MCF 10A (cell line): Measurements from ENCODE around the gene AMFR. TPM values are rescaled to one million over a fixed set of nuclear protein-coding genes. Genes with fewer than 3 reads are reported as not detected.

Experiments used
- BruUV-seq: library from RNA; stranded (reverse); fragments of 400-500 nt; replicated peaks from 2 replicates; lab custom pipeline; 2021; lab: Mats Ljungman, UMichigan
- CTCF ChIA-PET: fragments of 300-600 bp; sonication (Branson Sonifier 250); formaldehyde crosslinking; extraction: SDS; loops from one replicate; lab custom pipeline; 2021; ENCODE audit warnings: antibody characterized with exemption, inconsistent platforms; lab: Yijun Ruan, JAX
- POLR2A ChIA-PET: fragments of 300-600, 350-650 bp; sonication (Branson Sonifier 250); formaldehyde crosslinking; extraction: SDS; loops from one replicate; lab custom pipeline; 2020; ENCODE audit warnings: antibody characterized with exemption, inconsistent platforms; lab: Yijun Ruan, JAX
- DNase-seq: peaks from one replicate; pipeline ENCODE4 v3.0.0-alpha.2; 2018; ENCODE audit not compliant: unreplicated experiment
- H3K27ac Mint-ChIP-seq: one replicate; pipeline ENCODE4 v1.8.0; 2022; ENCODE audit warnings: mild to moderate bottlenecking, low read depth, mixed read lengths; ENCODE audit not compliant: unreplicated experiment
- H3K27me3 Mint-ChIP-seq: one replicate; pipeline ENCODE4 v1.8.0; 2022; ENCODE audit warnings: mixed read lengths; ENCODE audit not compliant: insufficient read depth, unreplicated experiment
- H3K36me3 Mint-ChIP-seq: one replicate; pipeline ENCODE4 v1.8.0; 2022; ENCODE audit warnings: mild to moderate bottlenecking, moderate library complexity, mixed read lengths; ENCODE audit not compliant: insufficient read depth, unreplicated experiment
- H3K4me1 Mint-ChIP-seq: one replicate; pipeline ENCODE4 v1.8.0; 2022; ENCODE audit warnings: mixed read lengths; ENCODE audit not compliant: insufficient read depth, unreplicated experiment
- H3K4me3 Mint-ChIP-seq: one replicate; pipeline ENCODE4 v1.8.0; 2022; ENCODE audit warnings: mild to moderate bottlenecking, moderate library complexity, mixed read lengths; ENCODE audit not compliant: unreplicated experiment
- H3K9me3 Mint-ChIP-seq: one replicate; pipeline ENCODE4 v1.8.0; 2022; ENCODE audit warnings: mixed read lengths; ENCODE audit not compliant: unreplicated experiment
- intact Hi-C: fragments of 100-400 bp; cut with micrococcal nuclease; formaldehyde crosslinking; loops from 2 replicates; pipeline ENCODE4 v1.14.1; 2022
- total RNA-seq: library from RNA; stranded (reverse); gene quantifications from 2 replicates; pipeline ENCODE4 v1.2.3, GENCODE V29; 2022
- TF ChIP-seq, protein P1 (sequence below): fragments of 200-600 bp; IDR thresholded peaks from one replicate; pipeline ENCODE4 v1.8.0; 2022; ENCODE audit warnings: antibody characterized with exemption, mild to moderate bottlenecking; ENCODE audit not compliant: unreplicated experiment

Gene AMFR
- total RNA-seq, 1 experiment from 2014 or later: 97.2 TPM

DNA sequence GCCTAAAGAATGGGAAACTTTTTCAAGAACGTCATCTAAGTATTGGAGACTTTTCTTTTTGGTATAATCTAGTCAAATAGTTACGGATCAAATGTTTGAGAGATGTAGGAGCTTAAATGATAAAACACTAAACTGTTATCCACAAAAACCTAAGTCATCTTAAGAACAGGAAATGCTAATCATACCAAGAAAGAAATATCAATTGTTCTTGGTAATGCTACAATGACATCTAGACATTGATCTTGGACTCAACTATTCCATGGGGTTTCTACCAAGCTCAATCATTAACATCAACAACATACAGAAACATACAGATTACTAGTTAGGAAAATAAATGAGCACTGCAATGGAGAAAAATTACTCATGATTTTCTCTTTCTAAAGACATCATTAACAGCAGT is 21.9 kb upstream of the AMFR start:
- TF ChIP-seq, protein P1, sequence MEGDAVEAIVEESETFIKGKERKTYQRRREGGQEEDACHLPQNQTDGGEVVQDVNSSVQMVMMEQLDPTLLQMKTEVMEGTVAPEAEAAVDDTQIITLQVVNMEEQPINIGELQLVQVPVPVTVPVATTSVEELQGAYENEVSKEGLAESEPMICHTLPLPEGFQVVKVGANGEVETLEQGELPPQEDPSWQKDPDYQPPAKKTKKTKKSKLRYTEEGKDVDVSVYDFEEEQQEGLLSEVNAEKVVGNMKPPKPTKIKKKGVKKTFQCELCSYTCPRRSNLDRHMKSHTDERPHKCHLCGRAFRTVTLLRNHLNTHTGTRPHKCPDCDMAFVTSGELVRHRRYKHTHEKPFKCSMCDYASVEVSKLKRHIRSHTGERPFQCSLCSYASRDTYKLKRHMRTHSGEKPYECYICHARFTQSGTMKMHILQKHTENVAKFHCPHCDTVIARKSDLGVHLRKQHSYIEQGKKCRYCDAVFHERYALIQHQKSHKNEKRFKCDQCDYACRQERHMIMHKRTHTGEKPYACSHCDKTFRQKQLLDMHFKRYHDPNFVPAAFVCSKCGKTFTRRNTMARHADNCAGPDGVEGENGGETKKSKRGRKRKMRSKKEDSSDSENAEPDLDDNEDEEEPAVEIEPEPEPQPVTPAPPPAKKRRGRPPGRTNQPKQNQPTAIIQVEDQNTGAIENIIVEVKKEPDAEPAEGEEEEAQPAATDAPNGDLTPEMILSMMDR: no peak
- H3K9me3 Mint-ChIP-seq: no peaks in the 10 kb centered on the region
- H3K4me3 Mint-ChIP-seq: no peak overlapping the region
- no peak overlapping the region for H3K27ac Mint-ChIP-seq
- H3K27me3 Mint-ChIP-seq: no peaks in the 10 kb centered on the region
- CTCF ChIA-PET: interaction anchor here (0.6 to 1.0 kb wide), 2 partner anchors 10 to 202 kb away, joined by 3 to 4 read pairs; no protein-coding TSS in a partner anchor
- H3K36me3 Mint-ChIP-seq: peaks cover 52% of the 10 kb centered on the region
- DNase-seq: no peak
- H3K4me1 Mint-ChIP-seq: peaks cover 20% of the 10 kb centered on the region
- POLR2A ChIA-PET: interaction anchor here (0.6 to 1.5 kb wide), 3 partner anchors 20 to 240 kb away, joined by 3 to 9 read pairs (median 3); partner anchors contain the start of gene MT1X
- BruUV-seq: no TSS peak
- intact Hi-C loops: no loop called here

DNA sequence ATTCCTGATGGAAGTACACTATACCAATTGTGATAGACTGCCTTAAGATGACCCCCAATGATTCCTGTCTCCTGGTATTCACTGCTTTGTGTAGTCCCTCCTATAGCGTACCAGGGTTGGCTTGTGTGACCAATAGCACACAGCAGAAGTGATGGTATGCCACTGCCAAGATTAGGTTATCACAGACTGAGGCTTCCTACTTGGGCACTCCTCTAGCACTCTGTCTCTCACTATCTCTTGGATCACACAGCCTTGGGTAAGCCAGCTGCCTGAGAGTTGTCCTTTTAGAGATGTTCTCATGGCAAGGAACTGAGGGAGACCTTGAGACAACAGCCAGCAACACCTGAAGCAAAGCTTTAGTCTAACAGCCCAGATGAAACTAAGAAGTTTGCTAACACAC is 12.7 kb upstream of the AMFR start:
- no peak overlapping the region for H3K4me3 Mint-ChIP-seq
- BruUV-seq: no TSS peak
- intact Hi-C loops: no loop called here
- POLR2A ChIA-PET: interaction anchor here (4.4 to 6.5 kb wide), 2 partner anchors 10 to 13 kb away, joined by 18 to 29 read pairs; partner anchors contain the start of genes NUDT21 and OGFOD1
- H3K36me3 Mint-ChIP-seq: peaks cover 89% of the 10 kb centered on the region
- no peak overlapping the region for H3K27ac Mint-ChIP-seq
- no peaks in the 10 kb centered on the region for H3K27me3 Mint-ChIP-seq
- no peak for DNase-seq
- H3K9me3 Mint-ChIP-seq: no peaks in the 10 kb centered on the region
- H3K4me1 Mint-ChIP-seq: no peaks in the 10 kb centered on the region
- TF ChIP-seq, protein P1: no peak
- CTCF ChIA-PET: interaction anchor here (1.2 kb wide), 1 partner anchor 58 kb away, joined by 4 read pairs; no protein-coding TSS in a partner anchor

GRCh38 chr16:56436258-56436657 is 10.9 kb upstream of the AMFR start:
- TF ChIP-seq, protein P1: no peak
- no peak overlapping the region for H3K4me3 Mint-ChIP-seq
- BruUV-seq: no TSS peak
- H3K36me3 Mint-ChIP-seq: peaks cover 93% of the 10 kb centered on the region
- no peaks in the 10 kb centered on the region for H3K9me3 Mint-ChIP-seq
- no peak for DNase-seq
- no peaks in the 10 kb centered on the region for H3K27me3 Mint-ChIP-seq
- intact Hi-C loops: no loop called here
- no peaks in the 10 kb centered on the region for H3K4me1 Mint-ChIP-seq
- H3K27ac Mint-ChIP-seq: no peak overlapping the region
- ChIA-PET CTCF (interaction anchor here (0.6 to 0.7 kb wide), 3 partner anchors 36 to 254 kb away, joined by 3 to 5 read pairs (median 4); no protein-coding TSS in a partner anchor), POLR2A (interaction anchor here (0.7 to 6.5 kb wide), 2 partner anchors 15 to 28 kb away, joined by 3 to 29 read pairs; partner anchors contain the start of genes NUDT21 and OGFOD1)

- H3K27me3 Mint-ChIP-seq: no peaks in the 10 kb centered on the region
- H3K4me3 Mint-ChIP-seq: no peak overlapping the region
- DNase-seq: no peak
- H3K9me3 Mint-ChIP-seq: no peaks in the 10 kb centered on the region
- CTCF ChIA-PET: interaction anchor here (0.9 kb wide), 1 partner anchor 14 kb away, joined by 3 read pairs; no protein-coding TSS in a partner anchor
- BruUV-seq: no TSS peak
- TF ChIP-seq, protein P1: no peak
- peaks cover 17% of the 10 kb centered on the region for H3K4me1 Mint-ChIP-seq
- H3K27ac Mint-ChIP-seq: no peak overlapping the region
- POLR2A ChIA-PET: interaction anchor here (0.5 to 3.8 kb wide), 7 partner anchors 11 to 380 kb away, joined by 3 to 34 read pairs (median 5); partner anchors contain the start of genes NUDT21 and OGFOD1
- intact Hi-C loops: loop anchor here (10.0 kb wide), 1 partner anchor 93 kb away; no protein-coding TSS in a partner anchor
- peaks cover 36% of the 10 kb centered on the region for H3K36me3 Mint-ChIP-seq
Measured at GRCh38 chr16:56428091-56428490, 2.7 kb upstream of the AMFR start.
